Measurements from ENCODE around the gene LGR4. TPM values are rescaled to one million over a fixed set of nuclear protein-coding genes. Genes with fewer than 3 reads are reported as not detected.

Gene LGR4
- total RNA-seq, 3 donors from 2014 or later (not counting 1 experiment from before 2014, with no cell fraction given) = 0.08 to 0.70 (median 0.35) TPM

- no peak overlapping the region for H3K4me3 Mint-ChIP-seq
- intact Hi-C loops (cut with micrococcal nuclease) = no loop called here
- no peak overlapping the region for H3K27ac ChIP-seq (ENCODE audit: low read length)
- H3K36me3 Mint-ChIP-seq = no peaks in the 10 kb centered on the region
- no peaks in the 10 kb centered on the region for H3K9me3 Mint-ChIP-seq
- no peaks in the 10 kb centered on the region for H3K9me3 ChIP-seq (ENCODE audit: control insufficient read depth, insufficient read depth, low read length)
- no peaks in the 10 kb centered on the region for H3K36me3 ChIP-seq (ENCODE audit: control insufficient read depth, insufficient read depth, low read length)
- no peak overlapping the region for H3K27ac Mint-ChIP-seq
- H3K4me1 ChIP-seq (ENCODE audit: control insufficient read depth, insufficient read depth, low read length) = no peaks in the 10 kb centered on the region
- no peak for DNase-seq
- TF ChIP-seq CTCF (IDR thresholded peaks at IDR 0.05) = no peak
- peaks cover 5 to 9% of the 10 kb centered on the region in 2 donors for H3K27me3 Mint-ChIP-seq (ENCODE audit: low read depth in 2 of 2)
- 98% methylated on average over 3 of the region's 5 CpGs for WGBS (ENCODE audit: insufficient coverage)
- H3K27me3 ChIP-seq (ENCODE audit: control insufficient read depth, insufficient read depth, low read length) = no peaks in the 10 kb centered on the region
- H3K4me3 ChIP-seq (ENCODE audit: low read length) = no peak overlapping the region
- no peak for ATAC-seq
- H3K4me1 Mint-ChIP-seq = no peaks in the 10 kb centered on the region
Measured at GRCh38 chr11:27443746-27444507, 28.7 kb downstream of the LGR4 start.

- Histone ChIP-seq H3K27ac (ENCODE audit: low read length) (no peak overlapping the region), H3K4me1 (ENCODE audit: control insufficient read depth, insufficient read depth, low read length) (no peaks in the 10 kb centered on the region), H3K27me3 (ENCODE audit: control insufficient read depth, insufficient read depth, low read length) (no peaks in the 10 kb centered on the region), H3K9me3 (ENCODE audit: control insufficient read depth, insufficient read depth, low read length) (no peaks in the 10 kb centered on the region), H3K4me3 (ENCODE audit: low read length) (no peak overlapping the region), H3K36me3 (ENCODE audit: control insufficient read depth, insufficient read depth, low read length) (no peaks in the 10 kb centered on the region)
- Mint-ChIP-seq H3K9me3 (no peaks in the 10 kb centered on the region), H3K36me3 (no peaks in the 10 kb centered on the region), H3K27me3 (ENCODE audit: low read depth in 2 of 2) (peaks cover 5 to 9% of the 10 kb centered on the region in 2 donors), H3K27ac (no peak overlapping the region), H3K4me3 (no peak overlapping the region), H3K4me1 (no peaks in the 10 kb centered on the region)
- no CpG with 5 or more reads among the region's 4 CpGs for WGBS (ENCODE audit: insufficient coverage)
- no peak for TF ChIP-seq CTCF (IDR thresholded peaks at IDR 0.05)
- intact Hi-C loops (cut with micrococcal nuclease) = no loop called here
- DNase-seq (no peak), ATAC-seq (no peak)
Measured at GRCh38 chr11:27443227-27443626, 29.4 kb downstream of the LGR4 start.

GRCh38 chr11:27440090-27440489, 32.5 kb downstream of the LGR4 start:
- peaks cover 0 to 2% of the 10 kb centered on the region in 2 donors for H3K9me3 Mint-ChIP-seq
- ATAC-seq = no peak
- Histone ChIP-seq H3K27ac (ENCODE audit: low read length) (no peak overlapping the region), H3K4me1 (ENCODE audit: control insufficient read depth, insufficient read depth, low read length) (no peaks in the 10 kb centered on the region), H3K9me3 (ENCODE audit: control insufficient read depth, insufficient read depth, low read length) (no peaks in the 10 kb centered on the region), H3K36me3 (ENCODE audit: control insufficient read depth, insufficient read depth, low read length) (no peaks in the 10 kb centered on the region), H3K4me3 (ENCODE audit: low read length) (no peak overlapping the region), H3K27me3 (ENCODE audit: control insufficient read depth, insufficient read depth, low read length) (no peaks in the 10 kb centered on the region)
- 89% methylated on average over 5 of the region's 7 CpGs for WGBS (ENCODE audit: insufficient coverage)
- H3K27me3 Mint-ChIP-seq (ENCODE audit: low read depth in 2 of 2) = peaks cover 2 to 9% of the 10 kb centered on the region in 2 donors
- no peak overlapping the region for H3K27ac Mint-ChIP-seq
- no peaks in the 10 kb centered on the region for H3K36me3 Mint-ChIP-seq
- intact Hi-C loops (cut with micrococcal nuclease) = no loop called here
- no peak for DNase-seq
- no peak overlapping the region for H3K4me3 Mint-ChIP-seq
- TF ChIP-seq CTCF (IDR thresholded peaks at IDR 0.05) = no peak
- no peaks in the 10 kb centered on the region for H3K4me1 Mint-ChIP-seq

- DNase-seq (no peak), ATAC-seq (no peak)
- intact Hi-C loops (cut with micrococcal nuclease) = no loop called here
- H3K27ac ChIP-seq (ENCODE audit: low read length) = no peak overlapping the region
- TF ChIP-seq CTCF (IDR thresholded peaks at IDR 0.05) = no peak
- WGBS (ENCODE audit: insufficient coverage) = 83% methylated on average over 3 of the region's 3 CpGs
- H3K27me3 ChIP-seq (ENCODE audit: control insufficient read depth, insufficient read depth, low read length) = no peaks in the 10 kb centered on the region
- H3K27ac Mint-ChIP-seq = no peak overlapping the region
- H3K27me3 Mint-ChIP-seq (ENCODE audit: low read depth in 2 of 2) = peaks cover 0 to 9% of the 10 kb centered on the region in 2 donors
- H3K36me3 ChIP-seq (ENCODE audit: control insufficient read depth, insufficient read depth, low read length) = no peaks in the 10 kb centered on the region
- peaks cover 0 to 2% of the 10 kb centered on the region in 2 donors for H3K9me3 Mint-ChIP-seq
- no peaks in the 10 kb centered on the region for H3K4me1 Mint-ChIP-seq
- no peaks in the 10 kb centered on the region for H3K4me1 ChIP-seq (ENCODE audit: control insufficient read depth, insufficient read depth, low read length)
- H3K4me3 ChIP-seq (ENCODE audit: low read length) = no peak overlapping the region
- no peaks in the 10 kb centered on the region for H3K36me3 Mint-ChIP-seq
- no peak overlapping the region for H3K4me3 Mint-ChIP-seq
- H3K9me3 ChIP-seq (ENCODE audit: control insufficient read depth, insufficient read depth, low read length) = no peaks in the 10 kb centered on the region
Measured at GRCh38 chr11:27438595-27438981, 34.0 kb downstream of the LGR4 start.
